ENCODE results near the gene IL17B. TPM values are rescaled to one million over a fixed set of nuclear protein-coding genes. Genes with fewer than 3 reads are reported as not detected.
A peak's percentile ranks its signal among the peaks of the same experiment; 100 is the strongest.

IL17B gene
- polyA plus RNA-seq (2013, experiment 1 of 2; ENCODE audit: insufficient read length): 5.7 TPM
- 7.1 TPM for polyA plus RNA-seq (2013, experiment 2 of 2; ENCODE audit: insufficient read length)

GRCh38 chr5:149379177-149379761 lies at the start of gene IL17B:
TSS of gene IL17B (minus strand) at chr5:149379292. CDS start at chr5:149379225, 67 bp downstream.
- DNase-seq: no peak

DNA sequence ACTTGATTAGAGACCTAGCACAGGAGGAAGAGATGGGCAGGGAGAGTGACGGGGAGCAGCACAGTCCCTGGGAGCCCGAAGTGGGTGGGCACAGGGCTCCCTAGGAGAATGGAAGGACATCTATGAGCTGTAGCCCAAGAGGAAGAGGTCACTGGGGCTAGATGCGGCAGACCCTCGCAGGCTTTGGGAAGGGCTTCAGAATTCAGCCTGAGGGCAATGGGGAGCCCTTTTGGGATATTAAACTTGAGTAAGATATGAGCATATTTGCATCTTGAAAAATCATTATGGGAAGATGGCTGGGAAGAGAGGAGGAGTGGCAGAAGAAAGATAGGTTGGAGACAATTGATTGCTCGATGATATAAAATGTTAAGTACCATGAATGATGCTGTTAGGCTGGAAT lies 48.9 kb upstream of the IL17B start:
- no peak for DNase-seq

DNA sequence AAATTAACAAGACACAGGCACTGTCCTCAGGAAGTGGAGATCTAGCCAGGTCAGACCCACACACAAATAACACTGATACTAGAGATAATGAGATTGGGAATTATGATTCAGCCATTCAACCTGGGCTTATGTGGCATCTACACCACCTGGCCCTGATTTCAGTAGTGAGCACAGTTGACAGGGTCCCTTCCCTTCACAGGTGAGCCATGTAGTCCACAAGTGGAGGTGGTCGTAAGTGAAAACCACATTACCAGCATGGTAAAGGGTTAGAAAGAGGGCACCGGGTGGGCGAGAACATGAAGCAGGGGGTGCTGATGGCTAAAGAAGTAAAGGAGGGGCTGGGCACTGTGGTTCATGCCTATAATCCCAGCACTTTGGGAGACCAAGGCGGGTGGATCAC lies 48.3 kb upstream of the IL17B start:
- DNase-seq: no peak

GRCh38 chr5:149426931-149427330 lies 47.8 kb upstream of the IL17B start:
- DNase-seq: peak; percentile 77

DNA sequence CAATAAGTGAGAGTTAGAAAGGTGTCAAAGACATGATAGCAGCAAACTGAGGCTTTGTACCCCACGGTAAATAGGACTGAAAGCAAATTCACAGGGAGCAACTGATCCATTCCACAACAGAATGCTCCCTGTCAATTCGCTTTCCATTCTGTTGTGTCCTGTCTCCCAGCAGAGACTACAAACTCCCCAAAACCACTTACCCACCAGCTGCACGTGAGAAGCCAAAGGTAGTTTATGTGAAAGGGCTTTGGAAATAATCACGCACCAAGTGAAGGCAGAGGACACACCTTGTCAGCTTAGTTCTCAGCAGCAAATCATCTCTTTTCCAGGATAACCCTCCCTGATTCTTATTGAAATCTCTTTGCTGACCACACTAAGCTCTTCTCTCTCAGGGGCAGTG lies 46.6 kb upstream of the IL17B start:
- DNase-seq: no peak

DNA sequence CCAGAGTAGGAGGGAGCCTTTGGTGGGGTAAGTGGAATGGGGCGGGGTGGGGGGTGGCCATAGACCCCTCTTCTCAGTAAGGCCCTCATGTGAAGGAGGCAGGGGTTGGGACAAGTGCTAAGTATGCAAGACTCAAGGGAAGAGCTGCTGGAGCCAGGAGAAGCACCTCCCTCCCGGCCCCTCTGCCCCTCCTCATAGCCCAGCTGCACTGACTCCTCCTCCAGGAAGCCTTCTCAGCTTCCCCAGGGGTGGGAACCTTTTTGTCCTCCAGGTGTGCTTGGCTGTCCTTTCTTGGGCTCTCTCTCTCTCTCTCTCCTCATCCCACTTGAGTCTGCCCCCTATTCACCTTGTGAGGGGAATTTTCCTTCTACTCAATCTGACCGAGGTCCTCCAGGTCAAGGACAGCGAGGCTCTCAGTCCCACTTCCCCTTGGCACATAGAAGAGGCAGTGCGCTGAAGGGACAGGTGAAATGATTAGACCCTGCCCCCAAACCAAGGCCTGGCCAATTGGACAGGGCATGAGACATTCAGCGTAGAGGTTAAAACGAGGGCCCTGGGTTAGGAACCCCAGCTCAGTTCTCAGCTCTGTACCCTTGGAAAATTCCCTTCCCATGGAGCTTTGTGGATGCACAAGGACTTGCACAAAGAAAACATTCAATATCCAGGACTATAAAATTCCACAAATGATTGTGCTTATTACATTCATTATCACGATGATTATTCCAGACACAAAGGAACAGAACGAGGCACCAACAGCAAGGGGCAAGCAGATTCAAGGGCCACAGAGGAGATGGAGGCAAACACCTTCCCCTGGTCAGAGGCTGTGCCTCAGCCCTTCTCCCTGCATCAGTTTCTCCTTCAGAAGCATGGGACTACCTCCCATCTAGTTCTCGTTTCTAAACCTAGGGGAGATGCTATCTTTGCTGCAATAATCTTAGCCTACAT lies 45.6 kb upstream of the IL17B start:
- no peak for DNase-seq

- peak; percentile 62 for DNase-seq
These were observed 44.7 kb upstream of the IL17B start for GRCh38 chr5:149423794-149424268.

- peak; percentile 37 for DNase-seq
These were observed 44.1 kb upstream of the IL17B start for GRCh38 chr5:149423049-149423793.

DNA sequence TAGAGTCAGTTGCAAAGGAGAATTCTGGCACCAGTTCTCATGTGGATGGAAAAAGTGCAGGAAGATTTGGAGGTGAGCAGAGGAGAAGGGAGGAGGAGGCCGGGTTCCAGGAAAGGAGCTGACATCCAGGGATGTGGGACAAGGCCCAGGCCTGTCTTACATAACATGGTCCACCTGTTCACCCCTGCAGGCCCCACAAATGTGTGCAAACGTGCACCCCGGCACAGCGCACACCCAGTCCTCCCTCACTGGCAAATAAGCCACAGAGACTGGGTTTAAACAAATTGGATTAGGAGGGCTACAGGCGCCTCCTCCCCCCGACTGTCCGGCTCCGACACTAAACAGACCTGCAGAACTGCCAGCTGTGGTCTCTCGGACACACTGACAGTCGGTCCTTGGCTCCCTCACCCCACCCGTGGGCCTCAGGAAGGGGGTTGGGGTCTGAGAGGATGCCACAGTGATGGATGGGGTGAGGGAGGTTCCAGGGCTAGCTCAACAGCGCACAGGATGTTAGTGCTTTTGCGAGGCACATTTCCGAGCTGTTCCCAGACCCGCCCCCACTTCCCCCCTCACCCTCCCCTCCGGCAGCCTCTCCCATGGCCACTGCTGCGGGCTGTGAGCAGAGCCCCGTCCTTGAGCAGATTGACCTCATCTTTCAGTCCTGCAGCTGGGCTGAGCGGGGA lies 43.4 kb upstream of the IL17B start:
- DNase-seq: peak; percentile 70

DNA sequence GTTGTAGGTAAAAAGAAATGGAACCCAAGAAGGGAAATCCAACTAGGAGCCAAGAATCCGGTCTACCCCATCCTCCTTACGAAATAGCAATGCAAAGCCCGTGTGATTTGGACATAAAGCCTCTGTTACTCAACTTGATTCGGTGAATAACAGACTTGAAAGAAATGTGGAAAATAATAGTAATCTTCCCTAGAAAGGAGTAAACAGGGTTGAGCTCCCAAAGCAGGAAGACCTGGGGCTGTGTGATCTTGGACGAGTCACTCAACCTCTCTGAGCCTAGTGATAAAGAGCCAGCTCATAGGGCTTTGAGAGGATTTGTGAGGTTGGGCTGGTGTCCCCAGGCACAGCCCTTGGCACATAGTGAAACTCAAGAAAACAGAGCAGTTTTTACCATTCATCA lies 42.7 kb upstream of the IL17B start:
- peak; percentile 48 for DNase-seq

GRCh38 chr5:149421372-149421685 lies 42.2 kb upstream of the IL17B start:
- DNase-seq: peak; percentile 31

GRCh38 chr5:149420545-149421371 lies 41.7 kb upstream of the IL17B start:
- no peak for DNase-seq

DNA sequence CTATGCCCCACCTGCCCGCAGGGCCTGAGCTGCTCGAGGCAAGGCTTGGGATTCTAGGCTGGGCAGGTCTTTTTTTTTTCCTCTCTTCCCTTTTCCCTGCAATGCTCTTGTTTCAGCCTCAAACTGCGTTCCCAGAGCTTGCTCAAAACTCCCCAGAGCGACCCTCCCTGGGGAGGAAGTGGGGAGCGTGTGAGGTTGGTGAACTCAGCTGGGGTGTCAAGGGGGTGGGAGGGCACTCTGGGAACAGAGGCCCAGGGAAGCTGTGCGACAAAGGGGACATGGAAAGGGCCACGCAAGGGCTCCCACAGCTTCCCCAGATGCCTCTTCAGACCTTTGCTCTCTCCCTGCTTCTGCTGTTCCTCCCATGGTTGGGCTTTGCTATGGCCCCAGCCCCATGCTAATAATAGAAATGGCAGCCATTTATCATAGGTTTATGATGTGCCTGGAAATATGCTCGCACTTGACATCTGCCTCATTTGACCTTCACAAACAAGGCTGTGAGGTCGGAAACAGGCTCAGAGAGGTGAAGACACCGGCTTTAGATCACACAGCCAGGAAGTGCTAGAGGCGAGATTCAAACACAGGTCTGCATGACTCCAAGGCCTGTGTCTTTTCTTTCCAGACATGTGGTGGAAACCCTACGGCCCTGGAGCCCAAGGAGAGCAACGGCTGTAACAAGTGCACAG lies 40.9 kb upstream of the IL17B start:
- peak; percentile 53 for DNase-seq

DNA sequence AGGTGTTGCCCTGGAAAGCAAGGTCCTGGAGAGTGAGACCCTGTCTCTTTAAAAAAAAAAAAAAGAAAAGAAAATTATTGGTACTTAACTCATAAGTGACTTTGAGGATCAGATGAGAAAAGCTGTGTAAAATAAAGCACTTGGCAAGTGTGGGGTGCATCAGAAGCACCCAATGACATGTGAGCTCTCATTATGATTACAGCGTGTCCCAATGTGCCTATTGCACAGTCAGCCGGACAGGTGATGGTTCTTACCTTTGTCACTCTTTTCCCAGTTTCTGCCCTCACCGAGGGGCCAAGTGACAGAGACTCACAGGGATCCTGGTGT lies 40.4 kb upstream of the IL17B start:
- DNase-seq: no peak

GRCh38 chr5:149418910-149419531 lies 39.9 kb upstream of the IL17B start:
- DNase-seq: no peak

GRCh38 chr5:149417711-149418368 lies 38.7 kb upstream of the IL17B start:
- peak; percentile 45 for DNase-seq

DNA sequence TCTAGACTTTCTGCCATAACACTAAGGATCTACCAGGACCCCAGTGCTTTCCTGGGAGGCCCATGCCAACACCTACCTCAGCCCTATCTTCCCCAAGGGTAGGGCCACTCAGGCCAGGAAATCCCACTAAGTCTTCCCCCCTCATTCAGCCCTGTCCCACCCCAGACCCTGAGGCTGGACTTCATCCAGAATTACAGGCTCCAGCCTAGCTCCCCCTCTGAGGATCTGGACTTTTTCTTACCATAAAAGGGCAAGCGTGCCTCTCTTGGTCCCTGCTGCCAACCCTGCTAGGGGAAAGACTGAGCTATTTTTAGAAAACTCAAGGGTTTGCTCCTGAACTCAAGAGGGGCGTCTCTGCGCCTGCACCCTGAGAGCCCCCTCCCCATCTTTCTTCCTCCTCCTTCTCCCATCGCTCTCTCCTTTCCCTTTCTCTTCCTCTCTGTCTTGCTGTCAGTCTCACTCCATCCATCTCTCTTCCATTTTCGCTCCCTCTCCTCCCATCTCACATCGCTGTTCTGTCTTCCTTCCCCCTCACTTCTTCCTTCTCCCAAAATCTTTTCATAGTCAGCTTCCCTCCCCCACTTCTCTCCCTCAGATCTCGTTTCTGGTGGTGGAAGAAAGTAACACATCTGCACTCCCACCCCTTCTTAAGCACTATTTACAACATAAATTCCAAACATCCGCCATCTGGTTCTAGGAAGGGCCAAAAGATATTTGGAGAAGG lies 38.1 kb upstream of the IL17B start:
- peak; percentile 71 for DNase-seq

GRCh38 chr5:149415066-149415967 lies 36.2 kb upstream of the IL17B start:
- DNase-seq: peak; percentile 64

Data from fibroblast of skin of back (primary cell).